HG03039 (cell line): ENCODE data around the gene DUS1L.
A peak's percentile ranks its signal among the peaks of the same experiment; 100 is the strongest.

Experiments
- ATAC-seq: cut with Tn5 transposase; IDR thresholded peaks from one replicate; pipeline ENCODE4 v1.9.1; 2021; ENCODE audit warnings: mild to moderate bottlenecking, moderate library complexity; ENCODE audit not compliant: unreplicated experiment

Gene DUS1L

DNA sequence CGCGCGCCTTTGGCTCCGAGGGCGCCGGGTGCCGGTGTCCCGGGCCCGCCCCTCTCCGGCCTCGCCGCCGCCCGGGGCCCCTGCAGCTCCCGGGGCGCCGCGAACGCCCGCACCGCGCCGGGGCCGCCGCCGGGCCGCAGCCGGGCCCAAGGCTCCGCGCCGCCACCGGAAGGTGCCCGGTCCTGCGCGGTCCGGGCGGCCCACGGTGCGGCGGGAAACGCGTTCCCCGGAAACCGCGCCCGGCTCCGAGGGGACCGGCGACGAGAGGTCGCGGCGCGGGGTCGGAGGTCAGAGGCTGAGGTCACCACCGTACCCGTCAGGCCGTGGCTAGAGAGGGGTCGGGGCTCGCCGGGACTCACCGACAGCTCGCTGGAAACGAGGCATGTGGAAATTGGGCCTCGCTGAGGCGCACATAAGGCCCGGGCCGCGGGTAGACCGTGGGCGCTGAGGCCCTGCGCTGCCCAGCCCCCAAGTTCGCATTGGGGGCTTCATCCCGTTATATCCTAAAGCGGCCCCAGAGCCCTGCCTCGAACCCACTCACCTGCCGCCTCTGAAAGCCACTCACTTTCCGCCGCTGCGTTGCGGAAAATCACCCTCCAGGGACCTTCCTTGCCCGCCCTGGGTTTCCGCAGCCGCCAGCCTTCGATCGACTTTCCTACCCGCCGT is at the start of gene DUS1L:
Gene DUS1L, minus strand, starts transcription at position 167 of the 666 bp plus-strand sequence. CDS start 745 bp downstream, outside the sequence.
- no peak for ATAC-seq

DNA sequence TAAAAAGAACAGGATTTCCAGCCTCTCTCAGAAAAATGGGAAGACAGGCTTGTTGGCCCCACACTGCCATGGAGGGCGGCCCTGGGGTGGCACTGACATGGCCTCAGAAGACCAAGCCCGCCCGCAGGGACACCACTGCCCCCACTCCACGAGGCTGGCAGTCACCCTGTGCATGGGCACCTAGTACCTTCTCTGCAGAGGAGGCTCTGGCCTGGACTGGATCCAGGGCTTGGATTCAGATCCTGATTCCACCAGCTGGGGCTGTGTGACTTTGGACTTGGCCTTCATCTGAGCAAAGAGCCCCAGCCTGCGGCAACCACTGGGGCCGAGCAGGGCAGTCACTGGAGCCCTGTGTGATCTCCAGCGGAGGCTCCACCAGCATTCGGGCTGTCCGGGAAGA is 49.3 kb upstream of the DUS1L start:
- no peak for ATAC-seq

GRCh38 chr17:82114447-82114846 is 48.8 kb upstream of the DUS1L start:
- no peak for ATAC-seq

- no peak for ATAC-seq
These were observed 48.3 kb upstream of the DUS1L start for GRCh38 chr17:82113941-82114340.

GRCh38 chr17:82113422-82113821 is 47.8 kb upstream of the DUS1L start:
- no peak for ATAC-seq

GRCh38 chr17:82112914-82113311 is 47.3 kb upstream of the DUS1L start:
- ATAC-seq, result no peak

DNA sequence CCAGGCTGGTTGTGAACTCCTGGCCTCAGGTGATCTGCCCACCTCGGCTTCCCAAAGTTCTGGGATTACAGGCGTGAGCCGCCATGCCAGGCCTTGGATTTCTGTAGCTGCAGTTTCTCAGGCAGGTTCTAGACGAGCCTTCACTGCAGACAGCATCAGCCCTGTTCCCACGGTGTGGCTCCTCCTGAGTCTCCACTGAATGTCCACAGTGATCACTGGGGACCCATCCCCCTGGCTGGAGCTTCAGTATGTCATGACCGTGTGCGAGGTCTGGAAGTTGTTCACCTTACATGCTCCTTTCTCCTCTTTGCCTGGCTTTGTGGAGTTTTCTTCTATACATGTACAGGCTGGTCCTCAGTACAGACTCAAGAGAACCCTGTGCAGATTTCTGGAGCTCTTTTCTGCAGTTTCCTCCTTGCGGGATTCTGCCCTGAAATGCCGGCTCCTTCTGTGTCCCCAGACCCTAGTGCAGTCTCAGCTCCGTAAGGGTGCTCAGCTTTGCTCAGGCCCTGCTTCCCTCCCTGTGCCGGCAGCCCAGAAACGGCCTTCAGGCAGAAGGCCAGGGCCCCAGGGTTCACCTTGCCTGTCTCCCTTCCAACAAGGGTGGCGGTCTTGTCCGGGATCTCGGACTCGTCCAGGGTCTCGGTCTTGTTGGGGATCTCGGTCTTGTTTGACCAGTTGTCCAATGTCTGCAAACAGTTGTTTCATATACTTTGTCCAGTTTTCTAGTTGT is 46.7 kb upstream of the DUS1L start:
- no peak for ATAC-seq

- no peak for ATAC-seq
These were observed 44.7 kb upstream of the DUS1L start for GRCh38 chr17:82110298-82110697.

- ATAC-seq, result no peak
These were observed 43.4 kb upstream of the DUS1L start for GRCh38 chr17:82108961-82109475.

- no peak for ATAC-seq
These were observed 42.9 kb upstream of the DUS1L start for GRCh38 chr17:82108496-82108945.

- no peak for ATAC-seq
These were observed 42.4 kb upstream of the DUS1L start for GRCh38 chr17:82108038-82108437.

- no peak for ATAC-seq
These were observed 41.8 kb upstream of the DUS1L start for GRCh38 chr17:82107341-82107860.

GRCh38 chr17:82106688-82107305 is 41.2 kb upstream of the DUS1L start:
- ATAC-seq, result no peak

- peak; percentile 53 for ATAC-seq
These were observed 40.5 kb upstream of the DUS1L start for GRCh38 chr17:82105882-82106687.

- ATAC-seq, result no peak
These were observed 39.8 kb upstream of the DUS1L start for GRCh38 chr17:82105417-82105881.

DNA sequence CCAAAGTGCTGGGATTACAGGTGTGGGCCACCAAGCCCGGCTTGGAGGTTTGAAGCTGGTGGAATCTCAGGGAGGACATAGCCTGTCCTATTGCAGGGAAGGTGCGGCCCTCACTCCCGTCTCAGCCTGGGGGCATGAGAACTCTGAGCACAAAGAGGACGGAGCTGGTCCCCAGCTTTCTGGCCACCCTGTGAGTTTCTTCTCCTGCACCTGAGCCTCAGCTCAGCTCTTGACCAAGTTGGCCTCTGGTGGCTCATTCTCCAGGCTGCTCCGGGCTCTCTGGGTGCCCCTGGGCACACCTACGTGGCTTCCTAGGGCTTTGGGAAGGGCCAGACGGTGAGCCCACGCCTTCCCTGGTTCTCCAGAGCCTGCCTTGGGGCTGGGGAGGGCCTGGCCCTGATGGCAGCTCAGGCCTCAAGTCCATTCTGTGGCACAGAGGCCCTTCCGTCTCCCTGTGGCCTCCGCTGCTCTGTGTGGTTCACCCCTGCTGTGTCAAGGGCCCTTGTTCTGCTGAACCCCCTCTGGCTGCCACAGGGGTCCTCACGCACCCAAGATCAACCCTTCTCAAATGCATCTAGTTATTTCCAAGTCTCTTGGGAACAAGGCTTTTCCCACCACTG is 39.3 kb upstream of the DUS1L start:
- ATAC-seq, result no peak

GRCh38 chr17:82103553-82104451 is 38.2 kb upstream of the DUS1L start:
- no peak for ATAC-seq

DNA sequence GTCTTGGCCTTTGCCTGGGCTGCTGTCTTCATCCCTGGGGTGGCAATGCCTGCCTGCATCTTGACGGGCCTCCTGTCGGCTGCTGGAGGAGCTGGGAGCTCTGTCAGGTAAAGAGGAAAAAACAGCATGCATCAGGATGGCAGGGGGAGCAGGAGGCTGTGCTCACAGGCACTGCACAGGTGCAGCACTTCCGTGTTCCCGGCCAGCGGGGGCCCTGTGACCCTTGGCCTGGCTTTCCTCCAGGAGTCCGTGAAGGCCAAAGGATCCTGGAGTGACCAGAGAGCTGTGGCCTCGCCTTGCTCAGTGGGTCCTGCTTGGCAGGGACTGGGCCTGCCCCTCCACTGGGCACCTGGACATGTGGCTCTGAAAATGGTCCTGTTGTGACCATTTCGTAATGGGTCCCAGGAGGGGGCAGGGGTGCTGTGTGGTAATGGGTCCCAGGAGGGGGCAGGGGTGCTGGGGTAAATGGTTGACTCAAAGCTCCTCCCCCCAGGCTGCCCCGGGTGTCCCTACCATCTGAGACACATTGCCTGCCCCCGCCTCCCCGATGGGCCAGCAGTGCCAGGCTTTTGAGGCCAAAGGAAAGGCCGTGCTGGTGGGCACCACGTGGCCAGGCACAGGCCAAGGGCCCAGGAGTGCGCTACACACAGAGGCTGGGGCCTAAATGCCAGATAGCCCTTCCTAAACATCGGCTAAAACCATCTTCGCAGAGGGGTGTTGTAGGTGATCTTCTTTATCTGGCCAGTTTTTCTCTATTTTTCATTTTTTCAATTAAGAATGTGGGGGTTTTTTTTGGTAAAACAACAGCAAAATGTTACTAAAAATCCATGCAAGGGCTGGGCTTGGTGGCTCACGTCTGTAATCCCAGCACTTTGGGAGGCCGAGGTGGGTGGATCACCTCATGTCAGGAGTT is 36.4 kb upstream of the DUS1L start:
- no peak for ATAC-seq
